CD8-positive, alpha-beta memory T cell (primary cell): ENCODE measurements around the gene RFWD3. TPM values are rescaled to one million over a fixed set of nuclear protein-coding genes. Genes with fewer than 3 reads are reported as not detected.

Experiments
- CTCF ChIA-PET: fragments of 350-600 bp; sonication (Branson Sonifier 250); formaldehyde crosslinking; loops from one replicate; lab custom pipeline; 2021; ENCODE audit warnings: antibody characterized with exemption; lab: Charles Lee
- POLR2A ChIA-PET: fragments of 350-600 bp; sonication (Branson Sonifier 250); formaldehyde crosslinking; loops from one replicate; lab custom pipeline; 2021; ENCODE audit warnings: antibody characterized with exemption; lab: Charles Lee
- DNase-seq, 5 donors: peaks; one replicate each; pipeline versions ENCODE4 v3.0.0 to v3.0.0-alpha.2; 2020 to 2022; ENCODE audit warnings: mixed read lengths in 1 of 5
- H3K27ac ChIP-seq: one replicate; pipeline ENCODE4 v1.7.0; 2013; ENCODE audit warnings: low read depth, mild to moderate bottlenecking, low read length, moderate library complexity
- H3K27me3 ChIP-seq: 2 replicates; pipeline ENCODE4 v1.7.0; 2013; ENCODE audit warnings: low read length, mild to moderate bottlenecking; ENCODE audit not compliant: insufficient read depth, poor library complexity, severe bottlenecking
- H3K36me3 ChIP-seq: 2 replicates; pipeline ENCODE4 v1.7.0; 2013; ENCODE audit warnings: mild to moderate bottlenecking, low read length, moderate library complexity; ENCODE audit not compliant: insufficient read depth
- H3K4me1 ChIP-seq: 2 replicates; pipeline ENCODE4 v1.7.0; 2013; ENCODE audit warnings: mild to moderate bottlenecking, low read length, moderate library complexity; ENCODE audit not compliant: insufficient read depth
- H3K4me3 ChIP-seq: 2 replicates; pipeline ENCODE4 v1.7.0; 2013; ENCODE audit warnings: mild to moderate bottlenecking, low read length
- H3K9me3 ChIP-seq: 2 replicates; pipeline ENCODE4 v1.7.0; 2013; ENCODE audit warnings: mild to moderate bottlenecking, low read length
- H3K27ac Mint-ChIP-seq, 8 donors: one replicate each; pipeline ENCODE4 v1.8.0; 2020 to 2021; ENCODE audit warnings: mixed read lengths in 8 of 8, mild to moderate bottlenecking in 6 of 8, inconsistent platforms in 3 of 8, moderate library complexity in 3 of 8
- H3K27me3 Mint-ChIP-seq, 2 donors: one replicate each; pipeline ENCODE4 v1.8.0; 2020 to 2021; ENCODE audit warnings: mixed read lengths in 2 of 2, mild to moderate bottlenecking in 1 of 2, moderate library complexity in 1 of 2
- H3K36me3 Mint-ChIP-seq, 3 donors: one replicate each; pipeline ENCODE4 v1.8.0; 2020 to 2021; ENCODE audit warnings: mixed read lengths in 3 of 3, inconsistent platforms in 1 of 3, mild to moderate bottlenecking in 1 of 3
- H3K4me1 Mint-ChIP-seq, 3 donors: one replicate each; pipeline ENCODE4 v1.8.0; 2020 to 2021; ENCODE audit warnings: mixed read lengths in 3 of 3, inconsistent platforms in 1 of 3, mild to moderate bottlenecking in 1 of 3
- H3K4me3 Mint-ChIP-seq, 7 donors: one replicate each; pipeline ENCODE4 v1.8.0; 2020 to 2021; ENCODE audit warnings: mixed read lengths in 7 of 7, mild to moderate bottlenecking in 6 of 7, moderate library complexity in 4 of 7, inconsistent platforms in 2 of 7
- H3K9me3 Mint-ChIP-seq, 5 donors: one replicate each; pipeline ENCODE4 v1.8.0; 2020 to 2022; ENCODE audit warnings: mixed read lengths in 5 of 5, mild to moderate bottlenecking in 3 of 5, moderate library complexity in 2 of 5, inconsistent platforms in 1 of 5
- polyA plus RNA-seq: library from polyadenylated mRNA; unstranded; fragments of 300-500 nt; fragmentation: Illumina TruSeq; gene quantifications from one replicate; pipeline ENCODE4 v1.2.3, GENCODE V29; 2021
- total RNA-seq, 2 experiments: library from RNA; stranded (reverse); gene quantifications; one replicate each; pipeline ENCODE4 v1.2.3, GENCODE V29; 2021

The RFWD3 gene
- total and polyA plus RNA-seq, 3 experiments from 2014 or later = 20.1 to 113 (median 99.5) TPM

GRCh38 chr16:74585846-74586443, 80.7 kb downstream of the RFWD3 start:
- H3K4me3 ChIP-seq = no peak overlapping the region
- H3K4me1 Mint-ChIP-seq = peaks cover 52 to 81% (median 75%) of the 10 kb centered on the region in 3 donors
- no peak overlapping the region for H3K27ac ChIP-seq
- H3K4me1 ChIP-seq = peaks cover 48% of the 10 kb centered on the region
- no peaks in the 10 kb centered on the region for H3K9me3 ChIP-seq
- POLR2A ChIA-PET = no interaction called here
- H3K36me3 Mint-ChIP-seq = peaks cover 0 to 35% (median 4%) of the 10 kb centered on the region in 3 donors
- H3K9me3 Mint-ChIP-seq = no peaks in the 10 kb centered on the region
- CTCF ChIA-PET = no interaction called here
- DNase-seq = no peak
- no peaks in the 10 kb centered on the region for H3K27me3 ChIP-seq
- H3K36me3 ChIP-seq = no peaks in the 10 kb centered on the region
- peak overlapping the region in 1 of 7 donors; percentile 15 for H3K4me3 Mint-ChIP-seq
- no peaks in the 10 kb centered on the region for H3K27me3 Mint-ChIP-seq
- peak overlapping the region in 5 of 8 donors; percentile 53 to 92 (median 55) for H3K27ac Mint-ChIP-seq

DNA sequence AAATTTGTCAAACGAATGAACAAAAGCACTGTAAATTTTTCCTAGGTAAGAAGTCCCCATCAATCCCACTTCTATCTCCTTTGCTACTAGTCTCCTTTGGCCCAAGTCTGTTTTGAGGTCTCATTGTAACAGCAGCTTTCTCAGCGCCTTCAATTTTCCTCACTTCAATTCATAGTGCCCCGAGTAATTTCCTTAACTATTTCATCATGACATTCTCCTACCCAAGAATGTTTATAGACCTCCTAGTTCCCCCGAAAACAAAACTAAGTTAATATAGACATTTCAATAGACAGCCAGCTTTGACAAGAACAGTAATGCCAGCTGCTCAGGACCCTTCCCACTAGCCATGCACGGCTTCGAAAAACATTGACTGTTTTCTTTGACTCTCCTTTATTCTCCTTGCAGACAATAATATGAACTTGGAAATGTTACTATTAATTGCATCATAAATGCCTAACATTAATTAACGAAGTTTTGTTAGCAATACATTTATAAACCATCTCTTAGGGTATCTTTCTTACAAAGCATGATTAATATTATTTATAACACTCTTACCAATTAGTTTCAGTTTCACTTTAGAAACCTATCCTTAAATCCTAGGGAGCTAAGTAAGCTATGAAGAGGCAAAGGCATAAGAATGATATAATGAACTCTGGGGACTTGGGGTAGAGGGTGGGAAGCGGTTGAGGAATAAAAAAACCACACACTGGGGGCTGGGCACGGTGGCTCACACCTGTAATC, 82.6 kb downstream of the RFWD3 start:
- Mint-ChIP-seq H3K4me3 (peak overlapping the region in 5 of 7 donors; percentile 21 to 56 (median 41)), H3K4me1 (peaks cover 54 to 88% (median 87%) of the 10 kb centered on the region in 3 donors), H3K9me3 (no peaks in the 10 kb centered on the region), H3K27me3 (no peaks in the 10 kb centered on the region), H3K27ac (peak overlapping the region in 7 of 8 donors; percentile 7 to 69 (median 52)), H3K36me3 (peaks cover 0 to 32% (median 4%) of the 10 kb centered on the region in 3 donors)
- CTCF ChIA-PET = no interaction called here
- Histone ChIP-seq H3K4me3 (no peak overlapping the region), H3K27ac (no peak overlapping the region), H3K36me3 (no peaks in the 10 kb centered on the region), H3K9me3 (no peaks in the 10 kb centered on the region), H3K27me3 (no peaks in the 10 kb centered on the region), H3K4me1 (peaks cover 50% of the 10 kb centered on the region)
- POLR2A ChIA-PET = interaction anchor here (0.5 kb wide), 1 partner anchor 17 kb away, joined by 3 read pairs; no protein-coding TSS in a partner anchor
- no peak for DNase-seq

- Histone ChIP-seq H3K27ac (no peak overlapping the region), H3K36me3 (no peaks in the 10 kb centered on the region), H3K9me3 (no peaks in the 10 kb centered on the region), H3K4me3 (no peak overlapping the region), H3K4me1 (peaks cover 57% of the 10 kb centered on the region), H3K27me3 (no peaks in the 10 kb centered on the region)
- ChIA-PET CTCF (no interaction called here), POLR2A (no interaction called here)
- Mint-ChIP-seq H3K36me3 (peaks cover 0 to 27% (median 4%) of the 10 kb centered on the region in 3 donors), H3K27me3 (no peaks in the 10 kb centered on the region), H3K27ac (peak overlapping the region in 4 of 8 donors; percentile 15 to 82 (median 74)), H3K4me3 (peak overlapping the region in 1 of 7 donors; percentile 8), H3K9me3 (no peaks in the 10 kb centered on the region), H3K4me1 (peaks cover 58 to 90% (median 87%) of the 10 kb centered on the region in 3 donors)
- DNase-seq = no peak
Observed at GRCh38 chr16:74582970-74583369, 83.7 kb downstream of the RFWD3 start.

DNA sequence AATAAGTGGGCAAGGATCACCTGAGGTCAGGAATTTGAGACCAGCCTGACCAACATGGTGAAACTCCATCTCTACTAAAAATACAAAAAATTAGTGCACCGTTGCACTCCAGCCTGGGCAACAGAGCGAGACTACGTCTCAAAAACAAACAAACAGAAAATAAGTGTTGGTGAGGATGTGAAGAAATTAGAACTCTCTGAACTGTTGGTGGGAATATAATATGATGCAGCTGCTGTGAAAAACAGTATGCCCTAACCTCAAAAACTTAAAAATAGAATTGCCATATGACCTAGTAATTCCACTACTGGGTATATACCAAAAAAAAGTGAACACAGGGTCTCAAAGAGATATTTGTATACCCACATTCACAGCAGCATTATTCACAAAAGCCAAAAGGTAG, 85.8 kb downstream of the RFWD3 start:
- POLR2A ChIA-PET = no interaction called here
- H3K36me3 Mint-ChIP-seq = peaks cover 0 to 17% (median 4%) of the 10 kb centered on the region in 3 donors
- CTCF ChIA-PET = no interaction called here

DNA sequence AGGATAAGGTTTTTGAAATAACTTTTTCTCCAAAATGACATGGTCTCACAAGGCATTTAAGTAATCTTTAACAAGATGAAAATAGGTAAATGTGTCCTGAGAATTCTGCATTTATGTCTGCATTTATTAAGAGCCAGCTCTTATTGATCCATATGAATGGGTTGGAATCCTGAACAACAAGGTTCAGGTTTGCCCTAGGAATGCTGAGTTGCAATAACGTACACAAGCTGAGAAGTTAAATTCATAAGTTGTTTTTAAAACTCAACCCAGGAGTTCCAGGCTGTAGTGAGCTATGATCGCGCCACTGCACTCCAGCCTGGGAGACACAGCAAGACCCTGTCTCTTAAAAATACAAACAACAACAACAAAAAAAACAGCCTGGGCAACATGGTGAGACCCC, 87.8 kb downstream of the RFWD3 start:
- H3K4me1 ChIP-seq = peaks cover 39% of the 10 kb centered on the region
- Mint-ChIP-seq H3K27me3 (peaks cover 0 to under 1% of the 10 kb centered on the region in 2 donors), H3K36me3 (peaks cover 0 to 19% (median 4%) of the 10 kb centered on the region in 3 donors), H3K9me3 (no peaks in the 10 kb centered on the region), H3K4me3 (peak overlapping the region in 1 of 7 donors; percentile 15), H3K4me1 (peaks cover 57 to 88% (median 82%) of the 10 kb centered on the region in 3 donors), H3K27ac (peak overlapping the region in 3 of 8 donors; percentile 8 to 39 (median 33))
- CTCF ChIA-PET = interaction anchor here (2.2 kb wide), 1 partner anchor 44 kb away, joined by 4 read pairs; no protein-coding TSS in a partner anchor
- no peak overlapping the region for H3K4me3 ChIP-seq
- no peaks in the 10 kb centered on the region for H3K36me3 ChIP-seq
- no peak overlapping the region for H3K27ac ChIP-seq
- POLR2A ChIA-PET = no interaction called here
- H3K27me3 ChIP-seq = no peaks in the 10 kb centered on the region
- no peaks in the 10 kb centered on the region for H3K9me3 ChIP-seq
- no peak for DNase-seq

More for the DNA sequence above, 85.8 kb downstream of the RFWD3 start:
- no peaks in the 10 kb centered on the region for H3K9me3 ChIP-seq
- no peaks in the 10 kb centered on the region for H3K27me3 ChIP-seq
- no peak overlapping the region for H3K4me3 ChIP-seq
- Mint-ChIP-seq H3K4me3 (peak overlapping the region in 3 of 7 donors; percentile 3 to 58 (median 13)), H3K9me3 (no peaks in the 10 kb centered on the region), H3K27me3 (no peaks in the 10 kb centered on the region), H3K27ac (peak overlapping the region in 5 of 8 donors; percentile 45 to 92 (median 72)), H3K4me1 (peaks cover 51 to 88% (median 84%) of the 10 kb centered on the region in 3 donors)
- no peak overlapping the region for H3K27ac ChIP-seq
- H3K36me3 ChIP-seq = no peaks in the 10 kb centered on the region
- H3K4me1 ChIP-seq = peaks cover 45% of the 10 kb centered on the region
- DNase-seq = no peak

DNA sequence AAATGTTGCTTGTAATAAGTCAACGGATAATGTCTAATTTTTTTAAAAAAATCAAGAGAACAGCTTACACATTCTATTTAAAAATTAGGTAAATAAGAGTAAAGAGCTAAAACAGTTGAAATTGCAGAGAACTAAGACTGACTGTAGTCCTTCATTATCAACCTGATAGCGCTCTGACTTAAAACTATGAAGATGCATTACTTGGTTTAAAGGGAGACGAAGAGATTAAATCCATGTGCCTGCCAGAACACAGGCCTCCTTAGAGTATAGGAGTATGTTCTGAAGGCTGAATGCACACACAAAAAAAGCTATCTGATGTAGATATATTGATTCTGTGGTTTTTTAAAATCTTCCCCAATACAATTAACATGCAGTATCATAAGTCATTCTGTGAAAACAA, 88.2 kb downstream of the RFWD3 start:
- peaks cover 54 to 87% (median 80%) of the 10 kb centered on the region in 3 donors for H3K4me1 Mint-ChIP-seq
- H3K4me3 ChIP-seq = no peak overlapping the region

GRCh38 chr16:74577882-74578366, 88.8 kb downstream of the RFWD3 start:
- H3K4me1 Mint-ChIP-seq = peaks cover 54 to 84% (median 80%) of the 10 kb centered on the region in 3 donors
- peak overlapping the region in 2 of 7 donors; percentile 4 to 49 for H3K4me3 Mint-ChIP-seq

More for the DNA sequence above, 88.2 kb downstream of the RFWD3 start:
- H3K27ac ChIP-seq = no peak overlapping the region
- no peaks in the 10 kb centered on the region for H3K9me3 ChIP-seq
- H3K4me1 ChIP-seq = peaks cover 38% of the 10 kb centered on the region
- peak overlapping the region in 1 of 8 donors; percentile 8 for H3K27ac Mint-ChIP-seq
- peaks cover 0 to 1% of the 10 kb centered on the region in 2 donors for H3K27me3 Mint-ChIP-seq
- ChIA-PET CTCF (interaction anchor here (2.2 kb wide), 1 partner anchor 44 kb away, joined by 4 read pairs; no protein-coding TSS in a partner anchor), POLR2A (no interaction called here)
- peak overlapping the region in 1 of 7 donors; percentile 49 for H3K4me3 Mint-ChIP-seq
- no peaks in the 10 kb centered on the region for H3K9me3 Mint-ChIP-seq
- no peak for DNase-seq
- no peaks in the 10 kb centered on the region for H3K36me3 ChIP-seq
- H3K27me3 ChIP-seq = no peaks in the 10 kb centered on the region
- H3K36me3 Mint-ChIP-seq = peaks cover 0 to 17% (median 4%) of the 10 kb centered on the region in 3 donors

More at GRCh38 chr16:74577882-74578366, 88.8 kb downstream of the RFWD3 start:
- H3K27ac Mint-ChIP-seq = peak overlapping the region in 4 of 8 donors; percentile 60 to 78 (median 66)
- no peak for DNase-seq
- H3K27me3 Mint-ChIP-seq = peaks cover 0 to 1% of the 10 kb centered on the region in 2 donors
- H3K36me3 Mint-ChIP-seq = peaks cover 0 to 17% (median 4%) of the 10 kb centered on the region in 3 donors
- Histone ChIP-seq H3K4me3 (no peak overlapping the region), H3K4me1 (peaks cover 33% of the 10 kb centered on the region), H3K9me3 (no peaks in the 10 kb centered on the region), H3K36me3 (no peaks in the 10 kb centered on the region), H3K27ac (no peak overlapping the region), H3K27me3 (no peaks in the 10 kb centered on the region)
- no peaks in the 10 kb centered on the region for H3K9me3 Mint-ChIP-seq
- ChIA-PET POLR2A (no interaction called here), CTCF (no interaction called here)
